ENCODE results near the gene CHCHD5.

Gene CHCHD5

GRCh38 chr2:112630268-112630667 is 45.9 kb downstream of the CHCHD5 start:
- no peak for DNase-seq (ENCODE audit: low read depth in 1 of 2, low spot score in 1 of 2)

GRCh38 chr2:112633708-112634107 is 49.3 kb downstream of the CHCHD5 start:
- H3K4me3 ChIP-seq (replicated peaks; ENCODE audit: insufficient read depth, low read length): no peak overlapping the region
- no peak for TF ChIP-seq REST (IDR thresholded peaks at IDR 0.05; ENCODE audit: insufficient replicate concordance, low read depth)
- TF ChIP-seq SPI1 (IDR thresholded peaks at IDR 0.05; ENCODE audit: borderline replicate concordance, low read depth): no peak
- TF ChIP-seq POLR2AphosphoS5 (IDR thresholded peaks at IDR 0.05; ENCODE audit: low read depth): no peak
- TF ChIP-seq GABPA (IDR thresholded peaks at IDR 0.05; ENCODE audit: low read depth): no peak
- TF ChIP-seq CTCF (IDR thresholded peaks at IDR 0.05; ENCODE audit: insufficient read depth, low read length): no peak
- no peak overlapping the region for H3K27ac ChIP-seq (replicated peaks)
- DNase-seq (ENCODE audit: low read depth in 1 of 2, low spot score in 1 of 2): no peak
- H3K27me3 ChIP-seq (ENCODE audit: insufficient read depth, poor library complexity, severe bottlenecking): no peaks in the 10 kb centered on the region

More at GRCh38 chr2:112630268-112630667, 45.9 kb downstream of the CHCHD5 start:
- Histone ChIP-seq H3K27ac (replicated peaks) (no peak overlapping the region), H3K4me3 (replicated peaks; ENCODE audit: insufficient read depth, low read length) (no peak overlapping the region), H3K27me3 (ENCODE audit: insufficient read depth, poor library complexity, severe bottlenecking) (no peaks in the 10 kb centered on the region)
- no peak for TF ChIP-seq POLR2AphosphoS5 (IDR thresholded peaks at IDR 0.05; ENCODE audit: low read depth)
- no peak for TF ChIP-seq GABPA (IDR thresholded peaks at IDR 0.05; ENCODE audit: low read depth)

GRCh38 chr2:112634153-112634873 is 49.9 kb downstream of the CHCHD5 start:
- H3K4me3 ChIP-seq (replicated peaks; ENCODE audit: insufficient read depth, low read length): no peak overlapping the region
- H3K27me3 ChIP-seq (ENCODE audit: insufficient read depth, poor library complexity, severe bottlenecking): no peaks in the 10 kb centered on the region
- no peak overlapping the region for H3K27ac ChIP-seq (replicated peaks)
- TF ChIP-seq SPI1 (IDR thresholded peaks at IDR 0.05; ENCODE audit: borderline replicate concordance, low read depth) (no peak), REST (IDR thresholded peaks at IDR 0.05; ENCODE audit: insufficient replicate concordance, low read depth) (no peak), POLR2AphosphoS5 (IDR thresholded peaks at IDR 0.05; ENCODE audit: low read depth) (no peak), GABPA (IDR thresholded peaks at IDR 0.05; ENCODE audit: low read depth) (no peak), CTCF (IDR thresholded peaks at IDR 0.05; ENCODE audit: insufficient read depth, low read length) (no peak)
- no peak for DNase-seq (ENCODE audit: low read depth in 1 of 2, low spot score in 1 of 2)

- no peak overlapping the region for H3K4me3 ChIP-seq (replicated peaks; ENCODE audit: insufficient read depth, low read length)
- no peaks in the 10 kb centered on the region for H3K27me3 ChIP-seq (ENCODE audit: insufficient read depth, poor library complexity, severe bottlenecking)
- DNase-seq (ENCODE audit: low read depth in 1 of 2, low spot score in 1 of 2): no peak
- TF ChIP-seq CTCF (IDR thresholded peaks at IDR 0.05; ENCODE audit: insufficient read depth, low read length): no peak
- TF ChIP-seq SPI1 (IDR thresholded peaks at IDR 0.05; ENCODE audit: borderline replicate concordance, low read depth): no peak
- TF ChIP-seq REST (IDR thresholded peaks at IDR 0.05; ENCODE audit: insufficient replicate concordance, low read depth): no peak
- no peak for TF ChIP-seq POLR2AphosphoS5 (IDR thresholded peaks at IDR 0.05; ENCODE audit: low read depth)
- no peak for TF ChIP-seq GABPA (IDR thresholded peaks at IDR 0.05; ENCODE audit: low read depth)
- H3K27ac ChIP-seq (replicated peaks): no peak overlapping the region
Observed at GRCh38 chr2:112634874-112635157, 50.4 kb downstream of the CHCHD5 start.
